ENCODE measurements around the gene LRRC41. TPM values are rescaled to one million over a fixed set of nuclear protein-coding genes. Genes with fewer than 3 reads are reported as not detected.
A peak's percentile ranks its signal among the peaks of the same experiment; 100 is the strongest.

LRRC41 gene
- total and polyA plus RNA-seq, 2 of the 13 experiments (the other 11 are each of a cell fraction or from before 2014, with no cell fraction given) = 48.1 to 53.6 TPM

- TF ChIP-seq, protein P1, sequence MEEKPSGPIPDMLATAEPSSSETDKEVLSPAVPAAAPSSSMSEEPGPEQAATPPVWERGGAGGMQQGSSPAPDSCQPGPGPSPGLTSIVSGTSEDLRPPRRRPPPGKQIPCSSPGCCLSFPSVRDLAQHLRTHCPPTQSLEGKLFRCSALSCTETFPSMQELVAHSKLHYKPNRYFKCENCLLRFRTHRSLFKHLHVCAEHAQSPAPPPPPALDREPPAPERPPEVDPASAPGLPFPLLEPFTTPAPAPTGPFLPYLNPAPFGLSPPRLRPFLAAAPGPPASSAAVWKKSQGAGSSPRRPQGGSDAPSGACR (CRISPR knock-in tag; IDR thresholded peaks at IDR 0.05) = no peak
- TF ChIP-seq ZNF75D (CRISPR knock-in tag; IDR thresholded peaks at IDR 0.05; ENCODE audit: borderline replicate concordance) (no peak), ZNF484 (CRISPR knock-in tag; IDR thresholded peaks at IDR 0.05; ENCODE audit: borderline replicate concordance, low read depth) (no peak), ZNF746 (CRISPR knock-in tag; IDR thresholded peaks at IDR 0.05) (no peak), HNRNPH1 (optimal IDR thresholded peaks at IDR 0.05; ENCODE audit: low read depth, low read length) (no peak), CREBL2 (CRISPR knock-in tag; IDR thresholded peaks at IDR 0.05; ENCODE audit: borderline replicate concordance) (no peak), ZSCAN21 (CRISPR knock-in tag; IDR thresholded peaks at IDR 0.05; ENCODE audit: borderline replicate concordance) (no peak; the same call in 1 of the 2 replicates), ZNF841 (CRISPR knock-in tag; IDR thresholded peaks at IDR 0.05; ENCODE audit: borderline replicate concordance) (no peak), ZSCAN25 (CRISPR knock-in tag; IDR thresholded peaks at IDR 0.05) (no peak), ATRX (CRISPR knock-in tag; IDR thresholded peaks at IDR 0.05; ENCODE audit: borderline replicate concordance) (no peak), NR1H2 (CRISPR knock-in tag; IDR thresholded peaks at IDR 0.05; ENCODE audit: borderline replicate concordance, low read depth) (no peak), ZNF773 (CRISPR knock-in tag; IDR thresholded peaks at IDR 0.05; ENCODE audit: borderline replicate concordance) (no peak), HOXA9 (CRISPR knock-in tag; IDR thresholded peaks at IDR 0.05; ENCODE audit: borderline replicate concordance) (no peak), ZBTB7A (CRISPR knock-in tag; IDR thresholded peaks at IDR 0.05) (no peak), ZNF550 (CRISPR knock-in tag; IDR thresholded peaks at IDR 0.05; ENCODE audit: borderline replicate concordance) (no peak), FIP1L1 (IDR thresholded peaks at IDR 0.05; ENCODE audit: borderline replicate concordance, insufficient read depth, low read depth, low read length) (no peak), ZNF530 (CRISPR knock-in tag; IDR thresholded peaks at IDR 0.05; ENCODE audit: low read depth) (no peak), HNF1A (IDR thresholded peaks at IDR 0.05; ENCODE audit: low read depth) (no peak), HNF1A (CRISPR knock-in tag; IDR thresholded peaks at IDR 0.05; ENCODE audit: borderline replicate concordance) (no peak), MXD4 (CRISPR knock-in tag; IDR thresholded peaks at IDR 0.05) (no peak), PLRG1 (conservative IDR thresholded peaks at IDR 0.05) (no peak), ZNF816 (CRISPR knock-in tag; IDR thresholded peaks at IDR 0.05; ENCODE audit: borderline replicate concordance) (peak; percentile 96)
- TF ChIP-seq, protein P2, sequence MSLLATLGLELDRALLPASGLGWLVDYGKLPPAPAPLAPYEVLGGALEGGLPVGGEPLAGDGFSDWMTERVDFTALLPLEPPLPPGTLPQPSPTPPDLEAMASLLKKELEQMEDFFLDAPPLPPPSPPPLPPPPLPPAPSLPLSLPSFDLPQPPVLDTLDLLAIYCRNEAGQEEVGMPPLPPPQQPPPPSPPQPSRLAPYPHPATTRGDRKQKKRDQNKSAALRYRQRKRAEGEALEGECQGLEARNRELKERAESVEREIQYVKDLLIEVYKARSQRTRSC (CRISPR knock-in tag; IDR thresholded peaks at IDR 0.05; ENCODE audit: low read depth) = no peak
Measured at GRCh38 chr1:46303038-46303871, at the start of gene LRRC41, which contains the start of gene UQCRH (continued).
